Lower lobe of right lung (tissue), 2 donors: ENCODE measurements around the gene TM9SF3. TPM values are rescaled to one million over a fixed set of nuclear protein-coding genes. Genes with fewer than 3 reads are reported as not detected.

Source experiments
- ATAC-seq, 2 donors: fragments of 200-7000 bp; cut with Tn5 transposase; one replicate each; pipeline ENCODE4 v1.9.1; 2020 to 2022; ENCODE audit warnings: mild to moderate bottlenecking in 2 of 2, moderate library complexity in 2 of 2
- DNase-seq: peaks from one replicate; pipeline ENCODE4 v3.0.0-alpha.2; 2020
- H3K27ac ChIP-seq: fragments of 200-600 bp; one replicate; pipeline ENCODE4 v1.8.0; 2022
- H3K27me3 ChIP-seq: fragments of 200-600 bp; one replicate; pipeline ENCODE4 v1.8.0; 2022; ENCODE audit warnings: low read depth
- H3K36me3 ChIP-seq: fragments of 200-600 bp; one replicate; pipeline ENCODE4 v1.8.0; 2022; ENCODE audit warnings: mild to moderate bottlenecking
- H3K4me1 ChIP-seq: fragments of 200-600 bp; one replicate; pipeline ENCODE4 v1.8.0; 2022
- H3K4me3 ChIP-seq: fragments of 200-600 bp; one replicate; pipeline ENCODE4 v1.8.0; 2022; ENCODE audit warnings: mild to moderate bottlenecking
- H3K9me3 ChIP-seq: fragments of 200-600 bp; one replicate; pipeline ENCODE4 v1.8.0; 2022
- intact Hi-C: fragments of 100-400 bp; cut with DNase I; formaldehyde crosslinking; loops from one replicate; pipeline ENCODE4 v1.11.0; 2022
- total RNA-seq: library from RNA; stranded (reverse); fragmentation: NEBNext Ultra II Directional; extraction: Animal tissue kit (Norgen Biotek cat#: 25700); gene quantifications from one replicate; pipeline ENCODE4 v1.2.1, GENCODE V29; 2021
- TF ChIP-seq, protein P1 (sequence below): fragments of 200-600 bp; IDR thresholded peaks from one replicate; pipeline ENCODE4 v1.8.0; 2022; ENCODE audit warnings: antibody characterized with exemption, mild to moderate bottlenecking
- donor health status: DM: no; HTN: yes; CAD: no; lungs with severe emphysema.

TM9SF3 gene
- total RNA-seq, 1 donor from 2014 or later = 112 TPM

DNA sequence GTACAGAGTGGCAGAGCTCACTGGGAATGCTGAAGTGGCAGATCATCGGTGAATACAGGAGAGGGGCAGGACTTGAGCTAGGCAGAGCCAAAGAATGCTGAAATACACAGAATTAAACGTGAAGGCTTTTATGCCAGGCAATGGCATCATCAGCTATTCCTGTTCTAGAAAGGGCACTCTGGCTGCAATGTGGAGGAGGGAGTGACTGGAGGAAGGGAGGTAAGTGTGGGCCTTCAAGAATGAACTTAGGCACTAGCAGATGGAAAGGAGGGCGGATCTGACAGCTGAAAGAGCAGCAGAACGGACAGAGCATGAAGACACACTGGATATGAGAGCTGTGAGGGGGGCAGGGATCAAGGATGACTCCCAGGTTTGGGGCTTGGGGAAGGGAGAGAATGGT is 12.0 kb upstream of the TM9SF3 start:
- peaks cover 16% of the 10 kb centered on the region for H3K36me3 ChIP-seq
- DNase-seq = no peak
- H3K27ac ChIP-seq = no peak overlapping the region
- no peaks in the 10 kb centered on the region for H3K27me3 ChIP-seq
- TF ChIP-seq, protein P1, sequence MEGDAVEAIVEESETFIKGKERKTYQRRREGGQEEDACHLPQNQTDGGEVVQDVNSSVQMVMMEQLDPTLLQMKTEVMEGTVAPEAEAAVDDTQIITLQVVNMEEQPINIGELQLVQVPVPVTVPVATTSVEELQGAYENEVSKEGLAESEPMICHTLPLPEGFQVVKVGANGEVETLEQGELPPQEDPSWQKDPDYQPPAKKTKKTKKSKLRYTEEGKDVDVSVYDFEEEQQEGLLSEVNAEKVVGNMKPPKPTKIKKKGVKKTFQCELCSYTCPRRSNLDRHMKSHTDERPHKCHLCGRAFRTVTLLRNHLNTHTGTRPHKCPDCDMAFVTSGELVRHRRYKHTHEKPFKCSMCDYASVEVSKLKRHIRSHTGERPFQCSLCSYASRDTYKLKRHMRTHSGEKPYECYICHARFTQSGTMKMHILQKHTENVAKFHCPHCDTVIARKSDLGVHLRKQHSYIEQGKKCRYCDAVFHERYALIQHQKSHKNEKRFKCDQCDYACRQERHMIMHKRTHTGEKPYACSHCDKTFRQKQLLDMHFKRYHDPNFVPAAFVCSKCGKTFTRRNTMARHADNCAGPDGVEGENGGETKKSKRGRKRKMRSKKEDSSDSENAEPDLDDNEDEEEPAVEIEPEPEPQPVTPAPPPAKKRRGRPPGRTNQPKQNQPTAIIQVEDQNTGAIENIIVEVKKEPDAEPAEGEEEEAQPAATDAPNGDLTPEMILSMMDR = no peak
- H3K4me3 ChIP-seq = no peak overlapping the region
- ATAC-seq = no peak
- H3K9me3 ChIP-seq = no peaks in the 10 kb centered on the region
- H3K4me1 ChIP-seq = no peaks in the 10 kb centered on the region
- intact Hi-C loops = no loop called here

DNA sequence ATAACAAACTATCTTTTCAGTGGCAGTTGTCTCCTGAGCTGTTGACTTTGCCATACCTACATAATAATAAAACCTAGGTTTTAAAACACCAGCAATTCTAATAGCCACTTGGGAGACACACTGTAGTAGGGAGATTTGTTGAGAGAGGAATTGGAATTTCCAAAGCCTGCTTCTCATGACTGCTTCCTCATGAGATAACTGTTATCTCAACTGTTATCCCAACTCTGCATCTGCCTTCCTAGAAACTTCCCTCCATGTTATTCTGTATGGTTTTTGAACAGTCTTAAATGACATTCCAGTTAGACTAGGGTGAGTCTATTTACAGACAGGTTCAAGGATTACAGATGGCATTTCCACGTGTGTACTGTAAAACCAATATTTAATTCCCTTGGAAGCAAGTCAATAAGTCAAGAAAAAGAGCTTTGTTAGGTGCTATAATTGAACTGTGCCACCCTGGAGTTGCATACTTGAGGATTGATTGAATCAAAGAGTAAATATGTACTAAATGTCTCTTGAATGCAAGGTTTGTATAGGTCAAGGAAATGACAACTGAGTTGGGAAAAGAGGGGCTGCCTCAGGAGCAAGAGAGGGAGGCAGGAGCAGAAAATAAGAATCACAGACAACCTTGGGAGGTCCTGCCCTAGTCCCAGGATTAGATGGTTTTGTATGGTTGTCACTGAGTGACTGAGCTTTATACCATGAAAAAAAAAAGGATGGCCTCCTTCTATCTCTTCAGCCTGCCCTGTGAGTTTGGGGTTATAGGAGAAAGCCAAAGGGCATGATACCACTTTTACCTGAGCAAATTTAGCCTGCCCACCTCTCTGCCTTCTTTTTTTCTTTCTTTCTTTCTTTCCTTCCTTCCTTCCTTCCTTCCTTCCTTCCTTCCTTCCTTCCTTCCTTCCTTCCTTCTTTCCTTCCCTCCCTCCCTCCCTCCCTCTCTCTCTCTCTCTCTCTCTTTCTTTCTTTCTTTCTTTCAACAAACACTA is 9.9 kb upstream of the TM9SF3 start:
- DNase-seq (no peak), ATAC-seq (no peak)
- H3K27me3 ChIP-seq = no peaks in the 10 kb centered on the region
- no peaks in the 10 kb centered on the region for H3K4me1 ChIP-seq
- no peak overlapping the region for H3K4me3 ChIP-seq
- H3K9me3 ChIP-seq = no peaks in the 10 kb centered on the region
- intact Hi-C loops = no loop called here
- H3K36me3 ChIP-seq = peaks cover 6% of the 10 kb centered on the region
- TF ChIP-seq, protein P1 = no peak
- no peak overlapping the region for H3K27ac ChIP-seq

DNA sequence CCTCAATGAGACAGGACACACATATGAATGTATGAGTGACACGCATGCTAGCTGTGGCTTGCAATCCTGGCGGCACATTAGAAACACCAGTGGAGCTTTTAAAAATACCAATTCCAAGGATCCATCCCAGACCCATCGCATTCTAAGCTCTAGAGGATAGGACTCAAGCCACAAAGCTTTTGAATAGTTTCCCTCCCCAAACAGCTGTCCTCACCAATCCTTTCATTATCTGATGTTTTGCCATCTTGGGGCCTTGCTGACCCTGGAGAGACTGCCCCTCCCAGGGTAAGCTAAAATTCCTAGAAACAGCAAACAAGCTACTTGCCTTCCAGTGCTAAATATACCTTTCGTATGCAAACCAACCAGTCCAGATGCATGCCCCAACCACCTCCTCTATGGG is 8.9 kb upstream of the TM9SF3 start:
- ATAC-seq = no peak
- Histone ChIP-seq H3K27me3 (no peaks in the 10 kb centered on the region), H3K9me3 (no peaks in the 10 kb centered on the region), H3K36me3 (peaks cover 6% of the 10 kb centered on the region), H3K4me1 (no peaks in the 10 kb centered on the region), H3K4me3 (no peak overlapping the region), H3K27ac (no peak overlapping the region)
- no peak for DNase-seq
- intact Hi-C loops = no loop called here
- TF ChIP-seq, protein P1 = no peak

DNA sequence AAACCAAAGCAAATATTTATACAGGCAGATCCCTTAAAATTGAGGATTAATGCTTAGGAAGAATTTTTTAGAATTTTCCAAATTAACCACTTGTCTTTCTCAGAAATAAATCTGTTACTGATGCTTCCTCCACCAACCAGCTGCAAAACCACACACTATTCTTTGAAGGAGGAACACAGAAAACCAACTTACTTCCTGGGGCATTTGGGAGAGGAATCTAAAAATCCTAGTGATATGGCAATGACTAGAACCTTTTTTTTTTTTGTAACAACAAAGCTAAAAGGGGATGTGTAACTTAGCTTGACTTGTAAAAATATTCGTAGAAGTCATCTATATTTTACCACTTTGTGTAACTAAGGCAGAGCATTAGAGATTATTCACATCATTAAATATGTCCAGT is 5.1 kb upstream of the TM9SF3 start:
- no peak overlapping the region for H3K27ac ChIP-seq
- no peaks in the 10 kb centered on the region for H3K9me3 ChIP-seq
- H3K36me3 ChIP-seq = no peaks in the 10 kb centered on the region
- intact Hi-C loops = no loop called here
- ATAC-seq = no peak
- H3K27me3 ChIP-seq = no peaks in the 10 kb centered on the region
- TF ChIP-seq, protein P1 = no peak
- peaks cover 20% of the 10 kb centered on the region for H3K4me1 ChIP-seq
- no peak for DNase-seq
- no peak overlapping the region for H3K4me3 ChIP-seq

DNA sequence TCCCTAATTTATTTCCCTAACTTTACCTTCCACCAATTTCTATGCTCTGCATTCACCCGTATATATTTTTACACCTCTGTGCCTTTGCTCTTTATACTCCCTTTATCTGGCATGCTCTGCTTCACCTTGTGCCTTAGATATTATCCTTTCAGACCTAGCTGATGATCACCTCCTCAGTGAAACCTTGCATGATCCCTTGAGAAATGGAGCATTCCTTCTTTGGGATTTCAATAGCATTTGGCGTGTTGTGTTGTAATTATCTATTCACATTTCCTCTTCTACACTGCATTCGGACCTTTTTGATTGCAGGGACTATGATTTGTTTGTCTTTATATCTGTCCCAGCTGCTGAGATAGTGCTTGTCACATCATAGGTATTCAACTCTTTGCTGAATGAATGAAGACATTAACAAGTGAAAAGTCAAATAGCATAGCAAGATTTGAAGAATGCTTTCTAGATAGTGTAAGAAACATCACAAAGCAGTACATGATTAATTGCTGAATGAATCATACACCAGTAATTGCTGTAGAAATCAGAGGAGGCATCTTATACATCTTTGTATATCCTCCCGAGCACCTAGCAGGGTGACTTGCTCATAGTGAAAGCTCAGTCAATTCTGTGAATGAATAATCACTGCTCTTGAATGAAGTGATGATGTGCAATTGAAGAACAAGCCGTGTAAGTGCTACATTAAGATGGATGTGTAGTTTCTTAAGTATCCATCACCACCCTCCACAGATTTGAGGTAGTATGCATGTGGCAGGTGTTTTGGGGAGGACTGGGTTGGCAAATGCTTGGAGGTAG is 2.0 kb upstream of the TM9SF3 start:
- Histone ChIP-seq H3K9me3 (no peaks in the 10 kb centered on the region), H3K4me1 (peaks cover 42% of the 10 kb centered on the region), H3K27ac (no peak overlapping the region), H3K4me3 (no peak overlapping the region), H3K27me3 (no peaks in the 10 kb centered on the region), H3K36me3 (no peaks in the 10 kb centered on the region)
- intact Hi-C loops = no loop called here
- TF ChIP-seq, protein P1 = no peak
- DNase-seq (no peak), ATAC-seq (no peak)
